Transverse colon (tissue), 4 donors: ENCODE measurements around the gene CDKN2AIP.

Experiments used
- EP300 ChIP-seq: sonication (generic); formaldehyde crosslinking; IDR thresholded peaks from one replicate; pipeline ENCODE4 v1.6.1; 2017; ENCODE audit warnings: antibody characterized with exemption, low read depth
- POLR2A ChIP-seq: fragments of 450-650 bp; IDR thresholded peaks from one replicate; pipeline ENCODE4 v1.6.1; 2016; ENCODE audit warnings: antibody characterized with exemption, mild to moderate bottlenecking, moderate library complexity
- POLR2AphosphoS5 ChIP-seq, 3 donors: sonication (generic); formaldehyde crosslinking; IDR thresholded peaks; one replicate each; pipeline ENCODE4 v1.6.1; 2016; ENCODE audit warnings: antibody characterized with exemption in 3 of 3
- TF ChIP-seq, protein P1 (sequence below), 5 experiments: fragments of 200-600 bp in 3 of 5; fragments of 450-650 bp in 2 of 5; sonication (generic) in 3 of 5; IDR thresholded peaks; 1 replicate in 2 of 5; 2 replicates in 3 of 5; pipeline ENCODE4 v1.5.1; 2016 to 2017; ENCODE audit warnings: antibody characterized with exemption in 5 of 5, inconsistent platforms in 3 of 5, mild to moderate bottlenecking in 2 of 5, moderate library complexity in 1 of 5

DNA sequence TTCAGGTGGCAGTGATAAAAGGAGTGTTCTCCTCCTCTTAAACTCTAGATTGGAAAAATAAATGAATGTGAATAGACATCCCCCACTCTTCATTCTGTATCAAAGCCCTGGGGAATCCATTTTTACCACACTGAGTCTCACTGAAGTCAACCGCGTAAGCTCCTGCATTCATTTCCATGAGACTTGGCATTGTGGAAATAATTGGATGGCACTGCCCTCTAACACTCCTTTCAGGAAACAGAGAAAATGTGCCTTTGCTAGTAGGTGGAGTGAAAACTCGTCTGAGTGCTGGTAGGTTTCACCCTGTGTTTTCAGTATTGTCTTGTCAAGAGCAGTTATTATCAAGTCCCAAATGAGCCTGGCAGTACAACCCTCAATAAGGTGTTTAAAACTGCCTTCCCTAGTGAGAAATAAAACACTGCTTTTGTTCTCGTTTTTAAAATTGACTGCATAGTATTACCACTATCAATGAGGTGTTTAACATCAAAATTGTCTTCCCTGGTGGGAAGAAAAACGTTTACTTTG, 9.7 kb upstream of the CDKN2AIP start:
- no peak for TF ChIP-seq POLR2AphosphoS5 (IDR thresholded peaks at IDR 0.05)
- TF ChIP-seq, protein P1, sequence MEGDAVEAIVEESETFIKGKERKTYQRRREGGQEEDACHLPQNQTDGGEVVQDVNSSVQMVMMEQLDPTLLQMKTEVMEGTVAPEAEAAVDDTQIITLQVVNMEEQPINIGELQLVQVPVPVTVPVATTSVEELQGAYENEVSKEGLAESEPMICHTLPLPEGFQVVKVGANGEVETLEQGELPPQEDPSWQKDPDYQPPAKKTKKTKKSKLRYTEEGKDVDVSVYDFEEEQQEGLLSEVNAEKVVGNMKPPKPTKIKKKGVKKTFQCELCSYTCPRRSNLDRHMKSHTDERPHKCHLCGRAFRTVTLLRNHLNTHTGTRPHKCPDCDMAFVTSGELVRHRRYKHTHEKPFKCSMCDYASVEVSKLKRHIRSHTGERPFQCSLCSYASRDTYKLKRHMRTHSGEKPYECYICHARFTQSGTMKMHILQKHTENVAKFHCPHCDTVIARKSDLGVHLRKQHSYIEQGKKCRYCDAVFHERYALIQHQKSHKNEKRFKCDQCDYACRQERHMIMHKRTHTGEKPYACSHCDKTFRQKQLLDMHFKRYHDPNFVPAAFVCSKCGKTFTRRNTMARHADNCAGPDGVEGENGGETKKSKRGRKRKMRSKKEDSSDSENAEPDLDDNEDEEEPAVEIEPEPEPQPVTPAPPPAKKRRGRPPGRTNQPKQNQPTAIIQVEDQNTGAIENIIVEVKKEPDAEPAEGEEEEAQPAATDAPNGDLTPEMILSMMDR (IDR thresholded peaks at IDR 0.05): no peak
- no peak for TF ChIP-seq POLR2A
- TF ChIP-seq EP300: no peak
